Breast epithelium (tissue), 3 donors: ENCODE measurements around the gene NTN4.

Experiments used
- POLR2A ChIP-seq: fragments of 450-650 bp; IDR thresholded peaks from one replicate; pipeline ENCODE4 v1.6.1; 2016; ENCODE audit warnings: antibody characterized with exemption, mild to moderate bottlenecking, moderate library complexity
- POLR2AphosphoS5 ChIP-seq, 3 donors: sonication (generic); formaldehyde crosslinking; IDR thresholded peaks; one replicate each; pipeline ENCODE4 v1.6.1; 2017; ENCODE audit warnings: antibody characterized with exemption in 3 of 3
- TF ChIP-seq, protein P1 (sequence below), 3 donors: fragments of 450-650 bp; IDR thresholded peaks; one replicate each; pipeline ENCODE4 v1.5.1; 2016 to 2017; ENCODE audit warnings: antibody characterized with exemption in 3 of 3, mild to moderate bottlenecking in 3 of 3, moderate library complexity in 3 of 3

DNA sequence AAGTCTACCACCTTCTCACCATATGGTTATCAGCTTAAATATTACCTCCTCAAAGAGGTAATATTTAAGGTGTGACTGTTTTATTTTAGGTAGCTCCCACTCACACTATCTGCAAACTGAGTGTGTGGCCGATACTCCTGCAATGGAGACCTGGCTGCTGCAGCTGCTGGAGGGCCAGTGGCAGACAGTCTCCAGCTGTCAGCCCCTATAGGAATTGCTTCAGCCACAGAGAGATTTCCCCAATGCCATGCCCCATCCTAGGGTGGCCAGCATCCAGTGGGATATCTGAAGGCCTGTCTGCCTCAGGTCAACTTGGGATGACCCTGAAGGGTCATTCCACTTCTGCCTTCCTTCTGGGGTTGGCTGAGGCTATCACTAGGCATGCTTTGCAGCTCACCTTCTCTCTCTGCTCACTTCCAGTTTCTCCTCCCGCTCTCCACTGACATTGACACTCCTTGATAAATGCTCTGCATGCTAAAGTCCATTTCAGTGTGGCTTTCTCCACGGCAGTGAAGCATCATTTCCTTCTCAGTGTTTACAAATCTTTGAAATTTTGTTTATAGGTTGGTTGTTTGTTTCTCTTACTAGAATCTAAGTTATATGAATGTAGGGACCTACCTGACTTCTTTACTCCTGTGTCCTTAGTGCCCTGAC, 149.1 kb downstream of the NTN4 start:
- TF ChIP-seq POLR2AphosphoS5 (IDR thresholded peaks at IDR 0.05): no peak
- TF ChIP-seq, protein P1, sequence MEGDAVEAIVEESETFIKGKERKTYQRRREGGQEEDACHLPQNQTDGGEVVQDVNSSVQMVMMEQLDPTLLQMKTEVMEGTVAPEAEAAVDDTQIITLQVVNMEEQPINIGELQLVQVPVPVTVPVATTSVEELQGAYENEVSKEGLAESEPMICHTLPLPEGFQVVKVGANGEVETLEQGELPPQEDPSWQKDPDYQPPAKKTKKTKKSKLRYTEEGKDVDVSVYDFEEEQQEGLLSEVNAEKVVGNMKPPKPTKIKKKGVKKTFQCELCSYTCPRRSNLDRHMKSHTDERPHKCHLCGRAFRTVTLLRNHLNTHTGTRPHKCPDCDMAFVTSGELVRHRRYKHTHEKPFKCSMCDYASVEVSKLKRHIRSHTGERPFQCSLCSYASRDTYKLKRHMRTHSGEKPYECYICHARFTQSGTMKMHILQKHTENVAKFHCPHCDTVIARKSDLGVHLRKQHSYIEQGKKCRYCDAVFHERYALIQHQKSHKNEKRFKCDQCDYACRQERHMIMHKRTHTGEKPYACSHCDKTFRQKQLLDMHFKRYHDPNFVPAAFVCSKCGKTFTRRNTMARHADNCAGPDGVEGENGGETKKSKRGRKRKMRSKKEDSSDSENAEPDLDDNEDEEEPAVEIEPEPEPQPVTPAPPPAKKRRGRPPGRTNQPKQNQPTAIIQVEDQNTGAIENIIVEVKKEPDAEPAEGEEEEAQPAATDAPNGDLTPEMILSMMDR (IDR thresholded peaks at IDR 0.05): no peak
- no peak for TF ChIP-seq POLR2A
